Loucy (cell line): Measurements from ENCODE around the gene NPR3.

Source experiments
- H2AFZ ChIP-seq: fragments of 200-600 bp; sonication (generic); 2 replicates; pipeline ENCODE4 v1.6.0; 2016; ENCODE audit warnings: antibody characterized with exemption, mild to moderate bottlenecking, low read length, moderate library complexity
- H3F3A ChIP-seq: fragments of 200-600 bp; 2 replicates; pipeline ENCODE4 v1.6.0; 2016; ENCODE audit warnings: antibody characterized with exemption, low read depth, mild to moderate bottlenecking
- H3K27me3 ChIP-seq: fragments of 200-600 bp; sonication (generic); 2 replicates; pipeline ENCODE4 v1.6.1; 2014; ENCODE audit warnings: low read length, mild to moderate bottlenecking; ENCODE audit not compliant: insufficient read depth, poor library complexity, severe bottlenecking
- H3K36me3 ChIP-seq: fragments of 200-600 bp; sonication (generic); 2 replicates; pipeline ENCODE4 v1.6.1; 2016; ENCODE audit warnings: low read length; ENCODE audit not compliant: insufficient read depth
- H3K4me1 ChIP-seq: fragments of 200-600 bp; sonication (generic); 2 replicates; pipeline ENCODE4 v1.5.1; 2014; ENCODE audit warnings: low read length, mild to moderate bottlenecking; ENCODE audit not compliant: insufficient read depth, poor library complexity, severe bottlenecking
- H3K4me2 ChIP-seq: fragments of 200-600 bp; sonication (generic); 2 replicates; pipeline ENCODE4 v1.6.0; 2014; ENCODE audit warnings: antibody characterized with exemption, low read length, low read depth, mild to moderate bottlenecking; ENCODE audit not compliant: poor library complexity, severe bottlenecking
- H3K4me3 ChIP-seq: fragments of 200-600 bp; sonication (generic); 2 replicates; pipeline ENCODE4 v1.5.1; 2014; ENCODE audit warnings: low read length, mild to moderate bottlenecking, mixed read lengths; ENCODE audit not compliant: poor library complexity, severe bottlenecking
- H3K79me2 ChIP-seq: fragments of 200-600 bp; sonication (generic); 2 replicates; pipeline ENCODE4 v1.6.1; 2014; ENCODE audit warnings: low read length; ENCODE audit not compliant: insufficient read depth
- H3K9ac ChIP-seq: fragments of 200-600 bp; sonication (generic); 2 replicates; pipeline ENCODE4 v1.6.0; 2014; ENCODE audit warnings: mild to moderate bottlenecking, low read depth, low read length, moderate library complexity; ENCODE audit not compliant: poor library complexity, severe bottlenecking
- H3K9me2 ChIP-seq: fragments of 200-600 bp; sonication (generic); replicated peaks from 2 replicates; pipeline ENCODE4 v1.6.1; 2016; ENCODE audit warnings: low read depth, low read length, mixed read lengths
- H3K9me3 ChIP-seq: fragments of 200-600 bp; sonication (generic); 2 replicates; pipeline ENCODE4 v1.6.1; 2014; ENCODE audit warnings: mild to moderate bottlenecking, antibody characterized with exemption, low read length, low read depth; ENCODE audit not compliant: insufficient read depth
- H4K20me1 ChIP-seq: fragments of 200-600 bp; sonication (generic); 2 replicates; pipeline ENCODE4 v1.6.0; 2014; ENCODE audit warnings: antibody characterized with exemption, low read length, mild to moderate bottlenecking; ENCODE audit not compliant: insufficient read depth, poor library complexity, severe bottlenecking
- EZH2phosphoT487 ChIP-seq: fragments of 200-600 bp; IDR thresholded peaks from 2 replicates; pipeline ENCODE4 v1.6.1; 2018; ENCODE audit warnings: antibody characterized with exemption, mild to moderate bottlenecking, moderate library complexity, borderline replicate concordance
- TF ChIP-seq, protein P1 (sequence below): fragments of 200-600 bp; sonication (generic); conservative IDR thresholded peaks from 2 replicates; pipeline ENCODE4 v1.5.1; 2014; ENCODE audit warnings: mild to moderate bottlenecking, antibody characterized with exemption, low read length

The NPR3 gene

DNA sequence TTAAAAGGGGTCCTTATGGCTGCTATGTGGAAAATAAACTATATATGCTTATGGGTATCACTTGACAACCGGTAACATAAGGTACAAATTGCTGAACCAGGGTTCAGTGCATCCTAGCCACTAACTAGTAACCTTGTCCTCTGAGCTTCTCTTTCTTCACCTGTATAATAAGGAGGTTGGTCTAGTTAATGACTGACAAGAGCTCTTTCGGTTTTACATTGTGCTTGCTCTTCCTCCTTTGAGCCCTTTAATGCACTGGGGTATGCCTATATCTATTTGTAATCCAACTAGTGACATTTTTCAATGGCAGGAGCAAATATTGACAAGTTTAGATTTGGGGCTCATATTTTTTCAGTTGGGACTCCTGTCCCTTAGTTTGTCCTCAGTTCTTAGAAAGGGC lies 66.1 kb downstream of the NPR3 start:
- no peak overlapping the region for H2AFZ ChIP-seq
- H3K9me3 ChIP-seq, result no peaks in the 10 kb centered on the region
- no peaks in the 10 kb centered on the region for H4K20me1 ChIP-seq
- TF ChIP-seq EZH2phosphoT487, result no peak
- TF ChIP-seq, protein P1, sequence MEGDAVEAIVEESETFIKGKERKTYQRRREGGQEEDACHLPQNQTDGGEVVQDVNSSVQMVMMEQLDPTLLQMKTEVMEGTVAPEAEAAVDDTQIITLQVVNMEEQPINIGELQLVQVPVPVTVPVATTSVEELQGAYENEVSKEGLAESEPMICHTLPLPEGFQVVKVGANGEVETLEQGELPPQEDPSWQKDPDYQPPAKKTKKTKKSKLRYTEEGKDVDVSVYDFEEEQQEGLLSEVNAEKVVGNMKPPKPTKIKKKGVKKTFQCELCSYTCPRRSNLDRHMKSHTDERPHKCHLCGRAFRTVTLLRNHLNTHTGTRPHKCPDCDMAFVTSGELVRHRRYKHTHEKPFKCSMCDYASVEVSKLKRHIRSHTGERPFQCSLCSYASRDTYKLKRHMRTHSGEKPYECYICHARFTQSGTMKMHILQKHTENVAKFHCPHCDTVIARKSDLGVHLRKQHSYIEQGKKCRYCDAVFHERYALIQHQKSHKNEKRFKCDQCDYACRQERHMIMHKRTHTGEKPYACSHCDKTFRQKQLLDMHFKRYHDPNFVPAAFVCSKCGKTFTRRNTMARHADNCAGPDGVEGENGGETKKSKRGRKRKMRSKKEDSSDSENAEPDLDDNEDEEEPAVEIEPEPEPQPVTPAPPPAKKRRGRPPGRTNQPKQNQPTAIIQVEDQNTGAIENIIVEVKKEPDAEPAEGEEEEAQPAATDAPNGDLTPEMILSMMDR, result no peak
- no peak overlapping the region for H3K9ac ChIP-seq
- H3K79me2 ChIP-seq, result no peaks in the 10 kb centered on the region
- H3K9me2 ChIP-seq, result no peaks in the 10 kb centered on the region
- H3K4me2 ChIP-seq, result no peak overlapping the region
- no peaks in the 10 kb centered on the region for H3K36me3 ChIP-seq
- no peaks in the 10 kb centered on the region for H3K27me3 ChIP-seq
- H3F3A ChIP-seq, result no peaks in the 10 kb centered on the region
- H3K4me3 ChIP-seq, result no peak overlapping the region
- H3K4me1 ChIP-seq, result no peaks in the 10 kb centered on the region

DNA sequence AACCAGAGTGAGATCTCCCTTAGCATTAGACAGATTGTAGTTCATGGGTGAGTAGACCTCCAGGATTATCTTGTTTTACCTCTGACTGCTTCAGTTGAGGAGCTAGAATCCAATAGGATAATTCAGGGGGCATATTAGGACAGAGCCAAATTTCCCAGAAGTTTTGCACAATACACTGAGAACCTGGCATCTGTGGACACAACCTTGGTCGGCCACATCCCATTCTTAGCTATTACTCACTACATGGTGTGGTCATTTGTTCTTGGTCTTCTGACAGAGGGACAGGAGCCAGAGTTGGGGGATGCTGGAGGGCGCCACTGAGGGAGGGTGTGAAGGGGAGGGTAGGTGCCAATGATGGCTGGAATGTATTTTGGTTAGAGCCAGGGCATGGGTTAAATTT lies 66.6 kb downstream of the NPR3 start:
- Histone ChIP-seq H3K9ac (no peak overlapping the region), H3F3A (no peaks in the 10 kb centered on the region), H2AFZ (no peak overlapping the region), H3K79me2 (no peaks in the 10 kb centered on the region), H4K20me1 (no peaks in the 10 kb centered on the region), H3K9me3 (no peaks in the 10 kb centered on the region), H3K4me2 (no peak overlapping the region), H3K36me3 (no peaks in the 10 kb centered on the region), H3K4me1 (no peaks in the 10 kb centered on the region), H3K27me3 (no peaks in the 10 kb centered on the region), H3K4me3 (no peak overlapping the region), H3K9me2 (no peaks in the 10 kb centered on the region)
- TF ChIP-seq, protein P1, result no peak
- no peak for TF ChIP-seq EZH2phosphoT487

DNA sequence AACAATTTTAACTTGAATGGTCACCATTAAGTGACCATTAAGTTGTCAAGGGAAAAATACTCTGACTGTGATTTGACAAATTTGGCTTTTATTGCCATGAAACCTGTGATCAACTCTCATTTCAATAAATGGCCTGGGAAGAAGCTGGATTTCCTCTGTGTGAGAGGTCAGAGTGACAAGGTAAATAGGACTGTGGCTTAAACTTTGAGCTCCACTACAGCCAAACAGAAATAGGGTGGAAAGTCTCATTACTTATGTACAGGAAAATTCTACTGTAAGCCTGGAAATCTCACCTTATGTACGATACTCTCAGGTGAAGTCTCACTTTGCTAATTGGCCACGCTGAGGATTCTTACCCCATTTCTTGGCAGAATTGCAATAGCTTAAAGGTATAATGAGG lies 67.3 kb downstream of the NPR3 start:
- Histone ChIP-seq H3K9ac (no peak overlapping the region), H3K4me1 (no peaks in the 10 kb centered on the region), H2AFZ (no peak overlapping the region), H3K27me3 (no peaks in the 10 kb centered on the region), H3K4me3 (no peak overlapping the region), H3K79me2 (no peaks in the 10 kb centered on the region), H3K4me2 (no peak overlapping the region), H4K20me1 (no peaks in the 10 kb centered on the region), H3F3A (no peaks in the 10 kb centered on the region), H3K9me3 (no peaks in the 10 kb centered on the region), H3K36me3 (no peaks in the 10 kb centered on the region), H3K9me2 (no peaks in the 10 kb centered on the region)
- TF ChIP-seq, protein P1, result no peak
- TF ChIP-seq EZH2phosphoT487, result no peak
